ENCODE results near the gene LCN12.

DNA sequence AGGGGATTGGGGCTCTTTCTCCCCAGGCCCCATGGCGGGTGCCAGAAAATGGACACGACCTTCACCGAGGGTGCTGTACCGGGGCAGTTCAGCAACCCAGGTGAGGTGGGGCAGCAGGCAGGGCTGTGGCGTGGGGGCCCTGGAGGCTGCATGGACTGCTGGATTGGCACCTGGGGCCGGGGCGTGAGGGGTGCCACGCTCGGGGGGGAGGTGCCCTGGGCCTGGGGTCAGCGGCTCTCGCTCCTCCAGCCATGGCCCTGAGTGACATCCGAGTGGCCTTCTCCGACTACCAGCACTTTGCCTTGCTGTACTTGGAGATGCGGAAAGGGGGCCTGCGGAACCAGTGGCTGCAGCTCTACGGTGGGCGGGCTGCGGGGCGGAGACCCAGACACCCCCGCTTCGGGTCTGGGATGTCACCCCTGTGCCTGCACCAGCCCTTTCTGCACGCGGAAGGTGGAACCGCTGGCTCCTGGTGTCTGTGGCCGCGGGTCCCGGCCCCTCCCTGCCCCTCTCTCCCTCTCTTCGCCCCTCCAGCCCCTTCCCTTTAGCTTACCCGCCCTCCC, 32.5 kb downstream of the LCN12 start:
- TF ChIP-seq, protein P1, sequence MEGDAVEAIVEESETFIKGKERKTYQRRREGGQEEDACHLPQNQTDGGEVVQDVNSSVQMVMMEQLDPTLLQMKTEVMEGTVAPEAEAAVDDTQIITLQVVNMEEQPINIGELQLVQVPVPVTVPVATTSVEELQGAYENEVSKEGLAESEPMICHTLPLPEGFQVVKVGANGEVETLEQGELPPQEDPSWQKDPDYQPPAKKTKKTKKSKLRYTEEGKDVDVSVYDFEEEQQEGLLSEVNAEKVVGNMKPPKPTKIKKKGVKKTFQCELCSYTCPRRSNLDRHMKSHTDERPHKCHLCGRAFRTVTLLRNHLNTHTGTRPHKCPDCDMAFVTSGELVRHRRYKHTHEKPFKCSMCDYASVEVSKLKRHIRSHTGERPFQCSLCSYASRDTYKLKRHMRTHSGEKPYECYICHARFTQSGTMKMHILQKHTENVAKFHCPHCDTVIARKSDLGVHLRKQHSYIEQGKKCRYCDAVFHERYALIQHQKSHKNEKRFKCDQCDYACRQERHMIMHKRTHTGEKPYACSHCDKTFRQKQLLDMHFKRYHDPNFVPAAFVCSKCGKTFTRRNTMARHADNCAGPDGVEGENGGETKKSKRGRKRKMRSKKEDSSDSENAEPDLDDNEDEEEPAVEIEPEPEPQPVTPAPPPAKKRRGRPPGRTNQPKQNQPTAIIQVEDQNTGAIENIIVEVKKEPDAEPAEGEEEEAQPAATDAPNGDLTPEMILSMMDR (conservative IDR thresholded peaks at IDR 0.05; ENCODE audit: low read depth, low read length): no peak
- TF ChIP-seq EZH2 (IDR thresholded peaks at IDR 0.05; ENCODE audit: borderline replicate concordance, low read depth, low read length, poor library complexity, severe bottlenecking): no peak

Measured in A673 (cell line).